Stimulated activated CD8-positive, alpha-beta memory T cell treated with anti-CD3 and anti-CD28 coated beads, Interleukin-15, amount 100 ng/mL, for 24 hours (primary cell): ENCODE measurements around the gene NKAIN2.
"Not testable (repeated sequence)": the region's sequence is repeated elsewhere in the genome, so short reads cannot be mapped to it uniquely, and the experiment has no call there.

Source experiments
- DNase-seq: peaks from one replicate; pipeline ENCODE4 v3.0.0-alpha.2; 2020; ENCODE audit warnings: low read depth

NKAIN2 gene

DNA sequence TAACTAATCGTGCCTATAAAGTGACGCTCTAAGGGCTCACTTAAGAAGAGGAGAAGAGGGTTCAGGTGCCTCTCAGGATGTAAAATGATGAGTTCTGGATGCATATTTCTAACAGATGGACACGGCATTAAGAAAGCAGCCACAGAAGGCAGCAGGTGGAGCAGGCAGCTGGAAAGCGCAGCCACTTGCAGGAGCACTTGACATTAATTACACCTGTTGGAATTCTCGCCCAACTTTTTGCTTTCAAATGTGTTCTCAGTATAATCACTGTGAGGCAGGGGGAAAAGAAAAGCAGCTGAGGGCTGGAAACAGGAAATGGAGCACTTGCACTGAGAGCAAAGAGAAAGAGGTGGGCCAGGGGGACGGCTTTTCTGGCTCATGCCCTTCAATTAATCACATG, 164.2 kb downstream of the NKAIN2 start:
- DNase-seq, result no peak

DNA sequence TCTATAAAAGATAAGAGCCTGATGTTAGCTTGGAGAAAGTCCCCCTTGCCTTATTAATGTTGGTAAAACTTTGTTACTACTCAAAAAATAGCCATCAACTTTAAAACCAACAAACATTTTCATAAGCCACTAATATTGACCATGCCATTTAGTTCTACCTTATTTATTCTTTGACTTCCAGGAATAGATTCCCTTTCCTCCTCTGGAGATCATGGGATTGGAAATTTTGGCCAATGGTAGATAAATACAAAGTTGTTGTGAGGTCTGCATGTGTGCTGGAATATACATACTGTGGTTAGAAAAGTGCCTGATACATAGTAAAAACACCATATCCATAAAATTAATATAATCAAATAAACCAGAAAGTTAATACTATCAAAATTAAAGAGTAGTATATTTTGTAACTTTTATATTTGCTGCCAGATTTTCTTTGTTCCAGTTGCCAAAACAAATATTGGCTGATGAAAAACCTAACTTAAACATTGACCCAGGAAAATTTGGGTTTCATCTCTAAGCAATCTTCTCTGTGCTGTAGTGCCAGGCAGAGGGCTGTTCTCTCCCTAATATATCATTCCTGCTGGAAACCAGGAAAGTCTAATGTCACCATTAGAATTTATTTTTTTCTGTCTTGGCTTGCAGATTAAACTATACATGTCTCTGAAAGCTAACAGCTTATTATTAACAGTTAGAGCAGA, 169.1 kb downstream of the NKAIN2 start:
- no peak for DNase-seq

DNA sequence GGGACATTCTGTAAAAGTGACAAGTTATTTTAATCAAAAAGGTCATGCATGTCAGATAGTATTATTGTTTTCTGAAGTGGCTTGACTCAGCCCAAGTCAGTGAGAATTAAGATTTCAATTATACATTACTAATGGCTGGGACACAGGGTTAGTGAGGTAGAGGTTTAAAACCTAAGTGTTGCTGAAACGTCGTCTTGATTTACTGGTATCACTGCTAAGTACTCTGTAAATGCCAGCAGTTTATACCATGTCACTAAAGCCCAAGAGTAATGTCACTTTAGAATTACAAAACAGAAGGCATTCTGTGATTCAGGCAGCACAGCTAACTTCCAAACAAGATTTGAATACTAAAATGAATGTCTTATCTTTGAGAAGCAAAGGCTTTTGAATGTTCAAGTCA, 176.6 kb downstream of the NKAIN2 start:
- DNase-seq, result no peak

DNA sequence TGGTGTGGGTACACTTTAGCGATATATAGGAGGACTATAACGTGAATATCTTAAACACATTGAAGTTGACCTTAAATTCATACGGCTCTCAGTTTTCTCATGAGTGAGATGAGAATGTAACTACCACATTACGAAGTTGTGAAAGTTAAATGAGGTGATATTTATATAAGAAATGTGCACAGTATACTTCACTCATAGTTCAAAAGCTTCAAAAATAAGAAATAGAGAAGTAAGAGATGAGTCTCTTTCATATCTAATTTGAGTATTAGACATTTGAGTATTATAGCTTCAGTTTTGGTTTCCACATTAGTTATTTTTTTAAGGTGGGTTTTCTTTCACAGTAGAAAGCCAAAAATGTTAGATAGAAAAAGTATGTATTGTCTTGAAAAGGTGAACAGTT, 183.3 kb downstream of the NKAIN2 start:
- DNase-seq, result no peak

DNA sequence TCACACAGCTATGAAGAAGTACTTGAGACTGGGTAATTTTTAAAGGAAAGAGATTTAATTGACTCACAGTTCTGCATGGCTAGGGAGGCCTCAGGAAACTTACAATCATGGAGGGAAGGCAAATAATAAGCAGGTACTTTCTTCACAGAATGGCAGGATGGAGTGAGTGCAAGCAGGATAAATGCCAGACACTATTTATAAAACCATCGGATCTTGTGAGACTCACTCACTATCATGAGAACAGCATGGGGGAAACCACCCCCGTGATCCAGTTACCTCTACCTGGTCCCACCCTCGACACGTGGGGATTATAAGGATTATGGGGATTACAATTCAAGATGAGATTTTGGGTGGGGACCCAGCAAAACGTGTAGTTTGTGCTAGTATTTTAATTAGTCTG, 186.3 kb downstream of the NKAIN2 start:
- not testable (repeated sequence) for DNase-seq

DNA sequence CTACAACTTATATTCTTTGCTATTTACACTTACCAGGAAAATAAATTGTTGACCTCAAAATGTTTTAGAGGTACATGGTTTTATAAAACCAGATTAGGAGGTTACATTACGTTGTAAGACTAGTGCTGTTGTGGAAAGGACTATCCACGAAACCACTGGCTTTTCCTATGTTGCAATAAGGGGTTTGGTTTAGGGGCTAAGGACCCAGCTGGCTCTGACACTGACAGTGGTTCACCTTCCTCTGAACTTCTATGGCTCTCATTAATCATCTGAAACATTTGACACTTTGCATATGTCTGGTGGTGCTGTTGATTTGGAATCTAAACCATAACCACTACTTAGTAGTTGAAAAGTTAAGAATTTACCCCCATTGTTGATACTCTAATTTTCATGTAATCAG, 186.7 kb downstream of the NKAIN2 start:
- DNase-seq, result no peak

DNA sequence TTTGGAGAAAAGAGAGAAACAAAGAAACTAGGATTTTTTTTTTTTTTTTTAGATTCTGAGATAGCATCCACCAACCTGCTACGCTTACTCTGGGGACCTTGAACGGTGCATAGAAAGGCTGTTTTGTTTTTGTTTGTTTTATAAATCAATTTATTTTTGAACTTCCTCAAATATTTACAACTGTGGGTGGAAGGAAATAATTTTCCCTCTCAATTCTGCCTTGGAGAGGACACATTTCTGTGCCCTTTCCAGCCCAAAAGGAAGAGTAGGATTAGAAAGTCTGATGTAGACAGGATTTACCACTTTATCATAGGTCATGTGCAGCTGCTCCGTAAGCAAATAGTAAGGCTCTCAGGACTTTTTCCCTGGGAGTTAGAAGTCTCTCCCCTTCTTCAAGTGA, 190.5 kb downstream of the NKAIN2 start:
- DNase-seq, result no peak

DNA sequence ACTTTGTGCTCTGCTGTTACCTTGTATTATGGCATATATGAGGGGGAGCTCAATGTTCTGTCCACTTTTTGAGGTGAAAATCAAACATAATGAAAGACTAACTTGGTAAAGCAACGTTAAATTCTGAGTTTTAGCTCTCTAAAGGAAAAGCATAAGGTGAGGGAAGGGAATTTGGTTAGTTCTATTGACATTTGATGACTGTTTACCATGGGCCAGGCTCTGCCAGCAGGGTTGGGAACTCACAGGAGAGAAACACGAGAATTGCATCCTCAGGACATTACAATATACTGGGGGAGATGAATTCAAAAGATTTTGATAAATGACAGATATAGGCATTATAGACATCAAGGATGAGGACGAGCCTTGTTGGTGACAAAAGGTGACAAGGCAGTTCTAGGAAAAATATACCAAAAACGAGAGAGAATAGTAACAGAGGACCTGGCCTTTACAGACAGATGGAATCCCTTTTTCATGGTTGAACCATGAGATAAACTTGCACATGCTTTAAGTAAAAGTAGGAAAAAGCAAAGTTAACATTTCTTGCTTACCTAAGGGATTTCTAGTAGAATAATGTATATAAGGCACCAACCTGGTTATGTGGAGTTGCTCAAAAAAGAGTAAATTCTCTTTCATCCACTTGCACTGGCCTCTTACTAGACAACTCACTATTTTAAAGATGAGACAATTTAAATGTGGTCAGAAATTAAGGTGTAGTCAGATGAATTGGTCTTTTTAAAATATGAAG, 191.4 kb downstream of the NKAIN2 start:
- no peak for DNase-seq

DNA sequence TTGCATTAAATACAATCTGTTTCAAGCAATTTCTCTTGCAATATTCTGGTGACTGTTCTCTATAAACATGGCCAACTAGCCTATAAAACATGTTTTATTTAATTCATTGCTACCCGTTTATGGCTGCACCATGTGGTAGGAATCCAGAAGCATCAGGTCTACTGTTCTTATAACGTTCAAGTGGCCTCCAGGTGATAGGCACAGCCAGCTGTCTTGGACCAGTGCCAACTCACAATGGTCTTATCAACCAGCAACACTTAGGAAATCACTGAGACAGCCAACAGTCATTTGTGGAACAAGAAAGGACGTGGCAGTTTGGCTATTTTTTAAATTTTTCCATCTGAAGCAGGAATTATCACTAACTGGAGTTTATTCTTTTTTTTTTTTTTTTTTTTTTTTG, 193.6 kb downstream of the NKAIN2 start:
- no peak for DNase-seq

DNA sequence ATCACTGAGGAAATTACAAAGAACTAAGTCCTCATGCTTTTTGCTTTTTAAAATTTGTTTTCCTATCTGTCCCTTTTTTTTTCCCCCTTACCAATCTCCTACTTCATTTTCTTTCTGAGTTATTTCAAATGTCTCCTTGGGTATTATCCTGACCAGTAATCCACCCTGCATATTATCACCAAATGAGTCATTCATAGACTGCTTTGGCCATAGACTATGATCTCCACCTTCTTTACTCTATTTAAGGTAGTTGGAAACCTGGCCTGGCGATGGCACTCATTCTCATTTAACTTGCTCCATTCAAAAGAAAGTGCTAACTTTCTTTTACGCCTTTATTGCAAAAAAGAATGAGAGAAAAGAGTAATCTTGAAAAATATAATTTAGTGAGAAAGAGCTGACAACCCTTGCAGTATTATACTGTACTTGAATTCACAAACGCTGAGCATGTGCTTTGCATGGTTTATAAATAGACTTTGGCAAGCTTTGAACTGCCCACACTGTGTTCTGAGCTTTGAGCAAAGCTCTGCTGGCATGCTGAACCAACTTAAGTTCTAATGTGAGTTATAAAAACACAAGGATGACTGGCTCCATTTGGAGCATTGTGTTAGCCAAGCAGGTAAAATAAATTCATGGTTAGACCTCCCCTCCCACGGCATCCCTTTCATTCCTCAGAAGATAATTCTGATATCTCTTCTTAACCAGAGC, 198.9 kb downstream of the NKAIN2 start:
- no peak for DNase-seq

DNA sequence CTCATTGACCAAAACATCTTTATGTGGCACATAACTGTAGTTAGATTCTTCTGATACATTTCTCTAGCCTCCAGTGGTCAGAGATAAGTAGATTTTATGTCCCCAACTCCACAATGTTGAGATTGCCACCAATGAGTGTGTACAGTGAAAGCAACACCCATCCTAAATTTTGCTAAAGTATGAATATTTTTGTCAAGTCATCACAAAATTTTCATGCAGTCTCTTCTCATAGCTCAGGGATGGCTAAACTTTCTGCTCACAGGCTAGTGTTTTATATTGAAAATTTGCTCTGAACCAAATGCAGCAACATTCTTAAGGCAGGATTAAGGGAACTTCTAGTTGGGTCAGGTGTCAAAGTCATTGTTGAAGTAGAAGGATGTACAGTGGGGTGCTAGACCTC, 203.6 kb downstream of the NKAIN2 start:
- no peak for DNase-seq

DNA sequence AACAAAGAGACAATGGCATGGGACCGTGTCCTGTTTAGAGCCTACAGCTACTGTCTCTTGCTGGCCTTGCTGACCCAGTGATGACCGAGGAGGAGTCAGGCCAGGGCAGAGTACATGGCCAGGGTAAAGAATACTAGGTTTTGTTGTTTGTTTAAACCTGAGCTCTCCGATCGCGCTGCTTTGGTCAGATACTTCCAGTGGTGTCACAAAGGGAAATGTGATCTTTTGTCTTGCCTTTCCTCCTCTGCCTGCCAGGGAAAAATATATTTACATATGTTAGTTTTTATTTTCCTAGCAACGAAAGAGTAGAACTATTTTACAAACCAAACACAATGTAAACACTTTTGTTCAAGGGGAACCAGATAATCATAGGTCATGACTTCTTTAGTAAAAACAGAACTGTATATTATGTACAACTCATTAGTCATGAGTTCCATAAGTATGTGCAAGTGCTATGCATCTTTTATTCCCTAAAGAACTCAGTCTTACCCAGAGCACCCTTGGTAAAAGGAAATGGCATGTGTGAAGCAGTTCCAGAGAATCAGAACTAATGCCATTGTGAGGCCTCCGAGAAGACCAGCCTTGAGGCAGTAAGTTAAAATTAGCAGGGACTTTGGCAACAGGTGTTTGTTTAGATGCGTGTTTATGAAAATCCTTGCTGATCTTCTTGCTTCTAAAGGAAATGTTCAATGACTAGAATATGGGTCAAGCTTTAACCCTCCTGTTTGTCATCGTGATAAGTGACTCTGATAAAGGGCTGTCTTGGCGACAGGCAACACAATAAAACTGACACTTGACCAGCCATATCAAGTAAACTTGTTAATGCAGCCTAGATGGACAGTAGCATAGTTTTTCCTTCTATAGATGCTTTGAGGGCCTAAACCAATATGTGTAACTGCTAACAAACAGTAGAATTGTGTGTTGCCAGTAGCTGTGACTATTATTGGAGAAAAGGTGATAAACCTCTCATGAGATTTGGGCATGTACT, 204.6 kb downstream of the NKAIN2 start:
- DNase-seq, result no peak

DNA sequence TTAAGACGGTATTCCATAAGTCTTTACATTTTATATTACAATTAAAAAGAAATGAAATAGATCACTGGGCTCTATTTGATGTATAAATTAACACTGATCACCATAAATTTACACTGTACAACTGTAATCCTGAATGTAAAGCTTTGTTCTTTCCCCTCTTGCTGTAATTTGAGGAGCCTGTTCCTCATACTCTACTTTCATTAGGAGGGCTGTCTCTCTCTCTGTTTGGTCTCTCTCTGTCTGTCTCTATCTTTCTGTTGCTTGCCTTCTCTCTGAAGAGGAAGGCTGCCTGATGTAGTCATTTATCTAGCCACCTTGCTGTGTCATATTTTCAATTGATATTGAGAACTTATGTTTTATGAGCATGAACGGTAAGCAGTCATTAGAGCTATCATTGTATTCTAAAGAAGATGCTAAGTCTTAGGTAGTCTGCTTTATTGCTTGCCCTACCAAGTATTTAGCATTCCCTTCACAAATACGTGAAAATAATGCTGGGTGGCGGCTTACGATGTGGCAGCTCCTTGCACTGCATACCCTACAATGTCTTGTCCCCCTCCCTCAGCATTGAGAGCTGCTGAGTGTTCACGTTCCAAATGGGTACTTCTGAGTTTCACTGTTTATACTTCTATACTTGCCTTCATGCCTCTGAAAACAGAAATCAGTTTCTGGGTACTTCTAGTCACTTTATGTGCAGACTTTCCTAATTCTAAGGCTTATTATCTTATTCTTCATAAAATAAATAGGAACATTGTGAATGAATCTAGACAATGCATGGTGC, 205.5 kb downstream of the NKAIN2 start:
- no peak for DNase-seq

DNA sequence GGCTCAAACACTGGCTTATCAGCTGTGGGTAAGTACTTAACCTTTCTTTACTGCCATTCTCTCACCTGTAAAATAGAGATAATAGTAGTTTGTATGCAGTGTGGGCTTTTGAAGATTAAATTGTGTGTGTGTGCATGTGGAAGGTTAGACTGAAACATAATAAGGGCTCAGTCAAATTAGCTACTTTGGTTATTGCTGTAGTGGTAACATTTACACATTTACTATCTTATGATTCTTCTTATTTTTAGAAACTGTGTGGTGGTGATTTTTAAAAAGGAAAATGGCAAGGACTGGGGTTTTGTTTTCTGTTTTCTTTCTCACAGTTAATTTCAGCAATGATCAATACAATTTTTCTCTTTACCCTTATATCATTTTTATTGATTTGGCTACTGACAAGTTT, 206.9 kb downstream of the NKAIN2 start:
- no peak for DNase-seq

DNA sequence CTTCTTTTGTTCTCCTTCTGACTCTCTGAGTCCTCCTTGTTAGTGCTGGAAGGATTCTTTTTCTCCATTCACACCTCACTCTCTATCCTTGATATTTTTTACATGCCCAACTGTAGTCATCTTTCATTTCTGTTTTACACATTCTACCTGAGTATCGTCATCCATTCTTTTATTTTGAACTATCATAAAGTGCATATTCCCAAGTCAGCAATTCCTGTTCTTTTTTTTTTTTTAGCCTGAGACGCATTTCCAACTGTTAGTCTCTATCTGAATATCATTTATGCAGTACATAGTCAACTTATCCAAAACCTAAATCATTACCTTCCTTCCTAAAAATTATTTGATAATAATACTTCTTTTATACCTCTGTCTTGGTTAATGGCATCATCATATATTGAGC, 207.5 kb downstream of the NKAIN2 start:
- no peak for DNase-seq

DNA sequence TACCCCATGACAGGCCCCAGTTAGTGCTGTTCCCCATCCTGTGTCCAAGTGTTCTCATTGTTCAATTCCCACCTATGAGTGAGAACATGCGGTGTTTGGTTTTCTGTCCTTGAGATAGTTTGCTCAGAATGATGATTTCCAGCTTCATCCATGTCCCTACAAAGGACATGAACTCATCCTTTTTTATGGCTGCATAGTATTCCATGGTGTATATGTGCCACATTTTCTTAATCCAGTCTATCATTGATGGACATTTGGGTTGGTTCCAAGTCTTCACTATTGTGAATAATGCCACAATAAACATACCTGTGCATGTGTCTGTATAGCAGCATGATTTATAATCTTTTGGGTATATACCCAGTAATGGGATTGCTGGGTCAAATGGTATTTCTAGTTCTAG, 218.4 kb downstream of the NKAIN2 start:
- DNase-seq, result not testable (repeated sequence)

DNA sequence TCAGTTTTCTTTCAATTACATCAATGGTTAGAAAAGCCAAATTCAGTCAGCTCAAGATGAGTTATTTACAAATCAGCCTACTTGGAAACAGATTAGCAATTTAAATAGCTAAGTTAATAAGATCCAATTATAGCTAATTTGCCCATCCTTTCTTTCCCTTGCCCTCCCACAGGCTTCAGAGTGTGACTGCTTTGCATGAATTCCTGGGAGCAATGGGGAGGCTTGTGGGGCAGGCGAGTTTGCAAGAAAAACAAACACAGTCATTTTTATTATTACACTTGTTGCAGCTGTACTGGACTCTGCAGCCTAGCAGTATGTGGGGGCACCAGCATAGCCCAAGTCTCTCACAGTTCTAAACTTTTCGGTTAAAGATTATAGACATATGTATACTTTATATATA, 219.0 kb downstream of the NKAIN2 start:
- DNase-seq, result no peak

DNA sequence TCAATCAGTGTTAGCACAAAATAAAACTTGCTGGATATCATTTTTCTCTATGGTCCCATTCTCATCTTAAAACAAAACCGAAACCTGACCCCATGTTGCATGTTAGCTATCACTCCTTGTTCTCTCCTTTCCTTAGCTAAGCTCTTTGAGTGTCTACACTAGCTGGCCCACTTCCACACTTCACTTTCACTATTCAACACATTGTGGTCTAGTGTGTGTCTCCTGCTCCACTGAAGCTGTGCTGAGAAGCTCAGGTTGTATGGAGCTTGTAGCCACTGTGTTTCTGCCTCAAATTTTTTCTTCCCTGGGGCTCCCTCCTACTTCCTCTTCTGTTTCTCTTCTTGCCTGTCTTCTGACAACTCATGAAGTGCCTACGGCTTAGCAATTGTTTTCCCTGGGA, 223.0 kb downstream of the NKAIN2 start:
- DNase-seq, result no peak

DNA sequence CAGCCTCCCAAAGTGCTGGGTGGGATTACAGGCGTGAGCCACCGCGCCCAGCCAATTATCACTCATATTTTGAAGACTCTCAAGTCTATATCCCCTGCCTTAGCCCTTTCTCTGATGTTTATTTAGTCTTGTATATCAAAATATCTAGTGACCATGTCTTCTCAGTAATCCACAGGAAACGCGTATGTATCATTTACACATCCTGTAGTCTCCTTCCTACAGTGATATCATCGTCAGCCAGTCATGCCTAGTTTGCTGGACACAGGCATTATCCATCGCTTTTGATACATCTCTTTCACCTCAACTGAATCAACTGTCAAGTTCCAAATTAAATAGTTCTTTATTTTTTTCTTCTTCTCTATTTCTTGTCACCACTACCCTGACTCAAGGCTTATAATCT, 223.7 kb downstream of the NKAIN2 start:
- DNase-seq, result no peak

DNA sequence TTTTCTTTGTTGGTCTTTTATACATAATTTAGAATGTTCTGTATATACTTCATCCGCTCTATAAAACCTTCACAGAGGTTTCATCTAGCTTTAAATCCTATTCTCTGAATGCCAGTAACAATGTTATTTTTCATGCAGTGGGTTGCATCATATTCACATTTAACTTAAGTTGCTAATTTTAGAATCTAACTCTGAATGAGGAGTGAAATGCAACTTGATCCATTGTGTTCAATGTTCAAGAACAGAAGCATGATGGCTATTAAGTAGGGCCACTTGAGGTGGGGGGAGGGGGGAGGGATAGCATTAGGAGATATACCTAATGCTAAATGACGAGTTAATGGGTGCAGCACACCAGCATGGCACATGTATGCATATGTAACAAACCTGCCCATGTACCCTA, 224.5 kb downstream of the NKAIN2 start:
- DNase-seq, result no peak

DNA sequence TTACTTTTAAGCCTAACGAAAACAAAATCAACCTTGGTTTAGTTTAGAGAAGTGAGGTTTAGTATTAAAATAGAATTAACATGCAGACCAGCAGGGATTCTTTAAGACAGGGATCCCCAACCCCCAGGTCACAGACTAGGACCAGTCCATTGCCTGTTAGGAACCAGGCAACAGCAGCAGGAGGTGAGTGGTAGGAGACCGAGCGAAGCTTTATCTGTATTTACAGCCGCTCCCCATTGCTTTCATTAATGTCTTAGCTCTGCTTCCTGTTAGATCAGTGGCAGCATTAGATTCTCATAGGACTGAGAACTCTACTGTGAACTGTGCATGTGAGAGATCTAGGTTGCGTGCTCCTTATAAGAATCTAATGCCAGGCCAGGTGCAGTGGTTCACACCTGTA, 225.9 kb downstream of the NKAIN2 start:
- no peak for DNase-seq
